GM12872 (cell line): ENCODE results near the gene IGHMBP2.

Experiments
- TF ChIP-seq, protein P1 (sequence below): IDR thresholded peaks from 3 replicates; pipeline ENCODE4 v1.5.1; 2011; ENCODE audit warnings: low read depth, mild to moderate bottlenecking, low read length, moderate library complexity; ENCODE audit not compliant: insufficient read depth

The IGHMBP2 gene

DNA sequence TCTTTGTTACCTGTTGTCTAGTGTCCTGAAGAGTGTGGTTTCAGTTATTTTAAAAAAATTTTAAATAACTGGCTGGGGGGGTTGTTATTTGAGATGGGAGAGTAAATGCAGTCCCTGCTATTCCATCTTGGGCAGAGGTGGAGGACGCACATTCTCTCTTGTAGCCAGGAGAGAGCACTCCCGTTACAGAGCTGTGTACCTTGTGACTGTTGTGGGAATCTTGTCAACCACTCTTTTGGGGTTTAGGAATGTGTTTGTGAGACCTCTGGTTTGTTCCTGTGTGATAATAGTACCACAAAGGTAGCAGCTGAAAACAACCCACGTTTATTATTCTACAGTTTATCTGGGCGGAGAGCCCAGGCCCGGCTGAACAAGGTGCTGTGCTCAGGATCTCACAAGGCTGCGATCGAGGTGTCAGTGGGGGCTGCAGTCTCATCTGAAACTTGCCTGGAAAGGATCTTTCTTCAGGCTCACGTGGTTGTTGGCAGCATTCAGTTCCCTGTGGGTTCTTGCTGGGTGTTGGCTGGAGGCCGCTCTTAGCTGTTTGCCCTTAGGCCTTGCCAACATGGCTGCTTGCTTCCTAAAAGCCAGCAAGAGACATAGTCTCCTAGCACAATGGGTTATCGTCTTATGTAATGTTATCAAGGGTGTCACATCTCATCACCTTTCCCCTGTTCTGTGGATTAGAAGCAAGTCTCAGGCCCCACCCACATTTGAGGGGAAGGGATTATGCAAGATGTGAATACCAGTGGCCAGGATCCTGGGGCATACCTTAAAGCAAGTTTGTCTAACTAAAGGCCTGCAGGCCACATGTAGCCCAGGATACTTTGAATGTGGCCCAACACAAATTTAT lies 20.6 kb downstream of the IGHMBP2 start:
- TF ChIP-seq, protein P1, sequence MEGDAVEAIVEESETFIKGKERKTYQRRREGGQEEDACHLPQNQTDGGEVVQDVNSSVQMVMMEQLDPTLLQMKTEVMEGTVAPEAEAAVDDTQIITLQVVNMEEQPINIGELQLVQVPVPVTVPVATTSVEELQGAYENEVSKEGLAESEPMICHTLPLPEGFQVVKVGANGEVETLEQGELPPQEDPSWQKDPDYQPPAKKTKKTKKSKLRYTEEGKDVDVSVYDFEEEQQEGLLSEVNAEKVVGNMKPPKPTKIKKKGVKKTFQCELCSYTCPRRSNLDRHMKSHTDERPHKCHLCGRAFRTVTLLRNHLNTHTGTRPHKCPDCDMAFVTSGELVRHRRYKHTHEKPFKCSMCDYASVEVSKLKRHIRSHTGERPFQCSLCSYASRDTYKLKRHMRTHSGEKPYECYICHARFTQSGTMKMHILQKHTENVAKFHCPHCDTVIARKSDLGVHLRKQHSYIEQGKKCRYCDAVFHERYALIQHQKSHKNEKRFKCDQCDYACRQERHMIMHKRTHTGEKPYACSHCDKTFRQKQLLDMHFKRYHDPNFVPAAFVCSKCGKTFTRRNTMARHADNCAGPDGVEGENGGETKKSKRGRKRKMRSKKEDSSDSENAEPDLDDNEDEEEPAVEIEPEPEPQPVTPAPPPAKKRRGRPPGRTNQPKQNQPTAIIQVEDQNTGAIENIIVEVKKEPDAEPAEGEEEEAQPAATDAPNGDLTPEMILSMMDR, result no peak

DNA sequence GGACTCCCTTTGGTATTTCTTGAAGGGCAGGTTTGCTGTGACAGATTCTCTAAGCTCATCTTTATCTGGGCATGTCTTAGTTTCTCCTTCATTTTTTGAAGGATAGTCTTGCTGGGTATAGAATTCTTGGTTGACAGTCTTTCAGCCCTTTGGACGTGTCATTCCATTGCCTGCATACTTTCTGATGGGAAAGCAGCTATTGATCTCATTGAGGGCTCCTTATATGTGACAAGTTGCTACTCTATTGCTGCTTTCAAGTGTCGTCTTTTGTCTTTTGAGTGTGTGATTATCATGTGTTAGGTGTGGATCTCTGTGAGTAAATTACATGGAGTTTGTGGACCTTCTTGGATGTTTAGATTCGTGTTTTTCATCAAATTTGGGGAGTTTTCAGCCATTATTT lies 21.9 kb downstream of the IGHMBP2 start:
- TF ChIP-seq, protein P1, result no peak

DNA sequence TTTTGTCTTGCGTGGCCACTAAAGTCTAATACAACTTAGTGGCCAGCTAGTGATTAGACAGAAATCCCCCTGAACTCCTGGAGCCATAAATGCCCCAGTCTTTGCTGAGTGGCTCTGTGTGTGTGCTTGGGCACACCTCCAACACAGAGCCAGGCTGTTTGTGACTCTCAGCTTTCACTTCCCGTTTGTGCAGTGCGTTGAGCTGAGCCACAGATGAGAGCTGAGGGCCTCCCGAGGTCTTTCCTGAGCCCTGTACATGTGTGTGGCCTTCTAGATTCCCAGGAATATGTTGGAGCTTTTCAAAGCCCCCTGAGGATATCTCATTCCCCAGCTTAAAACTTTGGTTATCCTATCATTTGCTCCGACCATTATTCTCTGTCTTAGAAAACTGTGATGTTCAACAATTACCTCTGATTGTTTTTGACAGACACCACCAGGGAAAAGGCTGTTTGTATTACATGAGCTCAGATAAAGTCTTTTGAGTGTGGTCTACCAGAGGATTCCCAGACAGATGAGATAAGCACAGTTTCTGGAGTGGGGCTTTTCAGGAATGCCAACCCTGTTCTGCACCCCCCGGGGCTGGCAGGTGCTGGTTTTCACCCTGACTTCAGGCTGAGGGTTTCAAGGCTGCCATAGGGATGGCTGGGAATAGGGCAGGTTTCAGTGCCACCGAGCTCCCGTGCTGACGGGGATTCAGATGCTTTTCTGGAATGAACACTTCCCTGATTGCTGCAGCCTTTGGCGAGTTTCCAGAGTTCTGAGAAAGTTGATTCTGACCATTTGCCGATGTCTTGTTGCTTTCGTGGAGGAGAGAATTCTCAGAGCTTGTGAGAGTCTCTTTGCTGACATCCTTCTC lies 23.8 kb downstream of the IGHMBP2 start:
- TF ChIP-seq, protein P1, result no peak

- TF ChIP-seq, protein P1, result no peak
These were observed 24.6 kb downstream of the IGHMBP2 start for GRCh38 chr11:68928136-68928880.

DNA sequence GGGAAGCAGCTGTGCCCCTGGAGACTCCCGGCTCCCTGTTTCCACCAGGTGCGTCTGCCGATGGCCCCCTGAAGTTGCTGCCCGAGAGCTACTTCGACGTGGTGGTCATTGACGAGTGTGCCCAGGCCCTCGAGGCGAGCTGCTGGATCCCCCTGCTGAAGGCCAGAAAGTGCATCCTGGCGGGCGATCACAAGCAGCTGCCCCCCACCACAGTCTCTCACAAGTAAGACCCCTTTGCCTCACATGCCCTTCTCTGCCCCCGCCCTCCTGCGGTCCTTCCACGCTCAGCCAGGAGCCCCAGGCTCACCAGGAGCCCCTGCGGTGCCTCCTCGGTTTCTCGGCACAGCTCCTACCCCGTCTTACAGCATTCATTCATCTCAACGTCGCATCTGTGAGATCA lies 25.4 kb downstream of the IGHMBP2 start:
- TF ChIP-seq, protein P1, result no peak

GRCh38 chr11:68929706-68930570 lies 26.2 kb downstream of the IGHMBP2 start:
- TF ChIP-seq, protein P1, result no peak
